ENCODE results near the gene EID2.

- no peak for TF ChIP-seq POLR2A (IDR thresholded peaks at IDR 0.05; ENCODE audit: low read depth, low read length)
- TF ChIP-seq CTCF (IDR thresholded peaks at IDR 0.05 in 2 of 3, conservative IDR thresholded peaks at IDR 0.05 in 1 of 3; ENCODE audit: control insufficient read depth in 2 of 3, extremely low read depth in 1 of 3, insufficient read depth in 1 of 3, low read depth in 3 of 3, low read length in 3 of 3): no peak
- no peak for TF ChIP-seq ZNF384 (IDR thresholded peaks at IDR 0.05; ENCODE audit: borderline replicate concordance, low read depth, low read length)
- TF ChIP-seq YY1 (IDR thresholded peaks at IDR 0.05; ENCODE audit: low read depth, low read length): 0 out of 2 replicates have a peak, but pooled peaks have one; percentile 13
- TF ChIP-seq CREM (IDR thresholded peaks at IDR 0.05; ENCODE audit: low read depth): no peak
- no peak for TF ChIP-seq CEBPB (IDR thresholded peaks at IDR 0.05; ENCODE audit: borderline replicate concordance in 1 of 2, low read depth in 2 of 2, low read length in 2 of 2)
- no peak for TF ChIP-seq JUND (IDR thresholded peaks at IDR 0.05; ENCODE audit: low read depth, low read length)
- no peak for TF ChIP-seq SMC3 (IDR thresholded peaks at IDR 0.05; ENCODE audit: borderline replicate concordance, low read length)
- TF ChIP-seq ZBTB4 (CRISPR knock-in tag; IDR thresholded peaks at IDR 0.05): no peak
- TF ChIP-seq E2F4 (IDR thresholded peaks at IDR 0.05; ENCODE audit: low read depth, low read length): no peak
- peak; percentile 43; the same call in 1 of the 2 replicates for TF ChIP-seq HDGF (IDR thresholded peaks at IDR 0.05)
- TF ChIP-seq, protein P1, sequence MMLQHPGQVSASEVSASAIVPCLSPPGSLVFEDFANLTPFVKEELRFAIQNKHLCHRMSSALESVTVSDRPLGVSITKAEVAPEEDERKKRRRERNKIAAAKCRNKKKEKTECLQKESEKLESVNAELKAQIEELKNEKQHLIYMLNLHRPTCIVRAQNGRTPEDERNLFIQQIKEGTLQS (IDR thresholded peaks at IDR 0.05; ENCODE audit: borderline replicate concordance, extremely low read depth, low read depth, low read length): no peak
Measured at GRCh38 chr19:39558624-39559117, 18.7 kb upstream of the EID2 start.

Measured in GM12878 (cell line).